Loucy (cell line): ENCODE results near the gene HOXA2.

ENCODE experiments used
- H2AFZ ChIP-seq: fragments of 200-600 bp; sonication (generic); 2 replicates; pipeline ENCODE4 v1.6.0; 2016; ENCODE audit warnings: antibody characterized with exemption, mild to moderate bottlenecking, low read length, moderate library complexity
- H3F3A ChIP-seq: fragments of 200-600 bp; 2 replicates; pipeline ENCODE4 v1.6.0; 2016; ENCODE audit warnings: antibody characterized with exemption, low read depth, mild to moderate bottlenecking
- H3K27me3 ChIP-seq: fragments of 200-600 bp; sonication (generic); 2 replicates; pipeline ENCODE4 v1.6.1; 2014; ENCODE audit warnings: low read length, mild to moderate bottlenecking; ENCODE audit not compliant: insufficient read depth, poor library complexity, severe bottlenecking
- H3K36me3 ChIP-seq: fragments of 200-600 bp; sonication (generic); 2 replicates; pipeline ENCODE4 v1.6.1; 2016; ENCODE audit warnings: low read length; ENCODE audit not compliant: insufficient read depth
- H3K4me1 ChIP-seq: fragments of 200-600 bp; sonication (generic); 2 replicates; pipeline ENCODE4 v1.5.1; 2014; ENCODE audit warnings: low read length, mild to moderate bottlenecking; ENCODE audit not compliant: insufficient read depth, poor library complexity, severe bottlenecking
- H3K4me2 ChIP-seq: fragments of 200-600 bp; sonication (generic); 2 replicates; pipeline ENCODE4 v1.6.0; 2014; ENCODE audit warnings: antibody characterized with exemption, low read length, low read depth, mild to moderate bottlenecking; ENCODE audit not compliant: poor library complexity, severe bottlenecking
- H3K4me3 ChIP-seq: fragments of 200-600 bp; sonication (generic); 2 replicates; pipeline ENCODE4 v1.5.1; 2014; ENCODE audit warnings: low read length, mild to moderate bottlenecking, mixed read lengths; ENCODE audit not compliant: poor library complexity, severe bottlenecking
- H3K79me2 ChIP-seq: fragments of 200-600 bp; sonication (generic); 2 replicates; pipeline ENCODE4 v1.6.1; 2014; ENCODE audit warnings: low read length; ENCODE audit not compliant: insufficient read depth
- H3K9ac ChIP-seq: fragments of 200-600 bp; sonication (generic); 2 replicates; pipeline ENCODE4 v1.6.0; 2014; ENCODE audit warnings: mild to moderate bottlenecking, low read depth, low read length, moderate library complexity; ENCODE audit not compliant: poor library complexity, severe bottlenecking
- H3K9me2 ChIP-seq: fragments of 200-600 bp; sonication (generic); replicated peaks from 2 replicates; pipeline ENCODE4 v1.6.1; 2016; ENCODE audit warnings: low read depth, low read length, mixed read lengths
- H3K9me3 ChIP-seq: fragments of 200-600 bp; sonication (generic); 2 replicates; pipeline ENCODE4 v1.6.1; 2014; ENCODE audit warnings: mild to moderate bottlenecking, antibody characterized with exemption, low read length, low read depth; ENCODE audit not compliant: insufficient read depth
- H4K20me1 ChIP-seq: fragments of 200-600 bp; sonication (generic); 2 replicates; pipeline ENCODE4 v1.6.0; 2014; ENCODE audit warnings: antibody characterized with exemption, low read length, mild to moderate bottlenecking; ENCODE audit not compliant: insufficient read depth, poor library complexity, severe bottlenecking
- CTCF ChIP-seq: fragments of 200-600 bp; sonication (generic); conservative IDR thresholded peaks from 2 replicates; pipeline ENCODE4 v1.5.1; 2014; ENCODE audit warnings: mild to moderate bottlenecking, antibody characterized with exemption, low read length
- EZH2phosphoT487 ChIP-seq: fragments of 200-600 bp; IDR thresholded peaks from 2 replicates; pipeline ENCODE4 v1.6.1; 2018; ENCODE audit warnings: antibody characterized with exemption, mild to moderate bottlenecking, moderate library complexity, borderline replicate concordance

The HOXA2 gene

GRCh38 chr7:27145165-27145913 is 42.9 kb upstream of the HOXA2 start:
- TF ChIP-seq EZH2phosphoT487 (no peak), CTCF (no peak)
- H3K9me3 ChIP-seq, result no peaks in the 10 kb centered on the region
- H4K20me1 ChIP-seq, result peaks cover 100% of the 10 kb centered on the region
- H2AFZ ChIP-seq, result no peak overlapping the region
- peak overlapping the region; percentile 99 for H3K9ac ChIP-seq
- H3F3A ChIP-seq, result peaks cover 4% of the 10 kb centered on the region
- H3K4me1 ChIP-seq, result peaks cover 51% of the 10 kb centered on the region
- no peaks in the 10 kb centered on the region for H3K9me2 ChIP-seq
- peak overlapping the region; percentile 94 for H3K4me3 ChIP-seq
- H3K36me3 ChIP-seq, result peaks cover 92% of the 10 kb centered on the region
- H3K27me3 ChIP-seq, result peaks cover 16% of the 10 kb centered on the region
- H3K4me2 ChIP-seq, result peak overlapping the region; percentile 91
- peaks cover 100% of the 10 kb centered on the region for H3K79me2 ChIP-seq

- Histone ChIP-seq H2AFZ (no peak overlapping the region), H3K9ac (peak overlapping the region; percentile 99), H3K27me3 (peaks cover 13% of the 10 kb centered on the region), H4K20me1 (peaks cover 95% of the 10 kb centered on the region), H3K4me1 (peaks cover 51% of the 10 kb centered on the region), H3K9me2 (no peaks in the 10 kb centered on the region), H3K79me2 (peaks cover 100% of the 10 kb centered on the region), H3K36me3 (peaks cover 90% of the 10 kb centered on the region), H3K9me3 (no peaks in the 10 kb centered on the region), H3K4me3 (peak overlapping the region; percentile 94), H3K4me2 (peak overlapping the region; percentile 91), H3F3A (peaks cover 4% of the 10 kb centered on the region)
- TF ChIP-seq CTCF (no peak), EZH2phosphoT487 (no peak)
These were observed 42.3 kb upstream of the HOXA2 start for GRCh38 chr7:27144781-27145164.

- H3K4me2 ChIP-seq, result peak overlapping the region; percentile 91
- peak overlapping the region; percentile 99 for H3K9ac ChIP-seq
- H3K36me3 ChIP-seq, result peaks cover 84% of the 10 kb centered on the region
- peaks cover 100% of the 10 kb centered on the region for H3K79me2 ChIP-seq
- H4K20me1 ChIP-seq, result peaks cover 95% of the 10 kb centered on the region
- no peak overlapping the region for H2AFZ ChIP-seq
- TF ChIP-seq EZH2phosphoT487 (no peak), CTCF (no peak)
- peak overlapping the region; percentile 94 for H3K4me3 ChIP-seq
- no peaks in the 10 kb centered on the region for H3K9me2 ChIP-seq
- H3K27me3 ChIP-seq, result peaks cover 7% of the 10 kb centered on the region
- H3K9me3 ChIP-seq, result no peaks in the 10 kb centered on the region
- H3K4me1 ChIP-seq, result peaks cover 51% of the 10 kb centered on the region
- peaks cover 4% of the 10 kb centered on the region for H3F3A ChIP-seq
These were observed 41.7 kb upstream of the HOXA2 start for GRCh38 chr7:27143950-27144780.
